Stimulated activated CD4-positive, alpha-beta T cell treated with anti-CD3 and anti-CD28 coated beads, Interleukin-12 subunit alpha, Interleukin-12 subunit beta, amount 100 ng/mL, for 48 hours (primary cell): ENCODE data around the gene HSF4.

Source experiments
- DNase-seq, 3 donors: peaks; one replicate each; pipeline ENCODE4 v3.0.0-alpha.2; 2020; ENCODE audit warnings: low read depth in 2 of 3, low spot score in 1 of 3

The HSF4 gene

DNA sequence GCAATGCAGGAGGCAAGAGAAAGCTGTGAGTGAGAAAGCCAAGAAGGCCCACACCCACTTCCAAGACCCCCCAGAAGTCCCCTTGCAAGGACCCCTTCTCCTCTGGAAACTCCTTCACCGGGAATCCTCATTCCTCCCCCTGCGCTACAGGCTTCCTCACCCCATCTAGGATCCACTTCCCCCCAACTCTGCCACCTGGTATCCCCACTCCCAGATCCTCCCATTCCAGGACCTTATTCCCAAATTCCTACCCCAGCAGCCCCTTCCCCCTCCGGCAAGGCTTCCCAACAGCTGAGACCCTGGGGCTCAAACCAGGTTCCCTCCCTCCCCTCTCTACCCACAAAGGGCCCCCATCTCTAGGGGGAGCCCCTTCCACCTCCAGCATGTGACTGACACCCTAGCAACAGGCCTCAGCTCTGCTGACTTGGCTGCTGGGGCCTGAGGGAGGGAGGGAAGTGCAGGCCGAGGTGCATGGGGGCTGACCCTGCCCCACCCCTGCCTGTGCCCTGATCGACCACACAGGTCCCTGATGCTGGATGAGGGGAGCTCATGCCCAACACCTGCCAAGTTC, 2.1 kb downstream of the HSF4 start:
- no peak for DNase-seq

DNA sequence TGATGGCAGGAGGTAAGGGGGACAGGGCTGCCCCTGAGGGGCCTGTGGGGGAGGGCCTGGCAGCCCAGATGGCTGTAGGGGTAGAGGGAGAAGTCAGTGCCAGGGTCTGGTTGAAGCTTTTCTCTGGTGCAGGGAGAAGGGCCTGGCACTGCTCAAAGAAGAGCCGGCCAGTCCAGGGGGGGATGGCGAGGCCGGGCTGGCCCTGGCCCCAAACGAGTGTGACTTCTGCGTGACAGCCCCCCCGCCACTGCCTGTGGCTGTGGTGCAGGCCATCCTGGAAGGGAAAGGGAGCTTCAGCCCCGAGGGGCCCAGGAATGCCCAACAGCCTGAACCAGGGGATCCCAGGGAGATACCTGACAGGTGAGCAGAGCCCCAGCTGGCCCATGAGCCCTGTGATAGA, 3.0 kb downstream of the HSF4 start:
- DNase-seq, result no peak

DNA sequence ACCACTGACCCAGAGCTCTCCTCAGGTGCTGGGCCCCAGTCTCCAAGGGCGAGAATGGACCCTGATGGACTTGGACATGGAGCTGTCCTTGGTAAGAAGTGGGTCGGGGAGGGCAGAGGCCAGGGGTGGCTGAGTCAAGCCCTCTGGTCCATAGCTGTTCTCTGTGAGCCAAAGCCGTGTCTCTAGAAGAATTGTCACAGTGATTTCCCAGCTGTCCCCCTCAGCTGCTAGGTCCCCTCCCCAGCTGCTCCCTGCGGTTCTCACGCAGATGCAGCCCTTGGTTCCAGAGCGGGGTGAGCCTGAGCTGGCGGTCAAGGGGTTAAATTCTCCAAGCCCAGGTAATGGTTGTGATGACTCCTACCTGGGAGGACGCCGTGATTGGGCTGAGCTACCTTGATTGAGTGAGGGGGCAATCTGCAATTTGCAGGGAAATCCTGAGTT, 4.5 kb downstream of the HSF4 start:
- no peak for DNase-seq

GRCh38 chr16:67169642-67170167, 5.2 kb downstream of the HSF4 start:
- DNase-seq, result no peak

DNA sequence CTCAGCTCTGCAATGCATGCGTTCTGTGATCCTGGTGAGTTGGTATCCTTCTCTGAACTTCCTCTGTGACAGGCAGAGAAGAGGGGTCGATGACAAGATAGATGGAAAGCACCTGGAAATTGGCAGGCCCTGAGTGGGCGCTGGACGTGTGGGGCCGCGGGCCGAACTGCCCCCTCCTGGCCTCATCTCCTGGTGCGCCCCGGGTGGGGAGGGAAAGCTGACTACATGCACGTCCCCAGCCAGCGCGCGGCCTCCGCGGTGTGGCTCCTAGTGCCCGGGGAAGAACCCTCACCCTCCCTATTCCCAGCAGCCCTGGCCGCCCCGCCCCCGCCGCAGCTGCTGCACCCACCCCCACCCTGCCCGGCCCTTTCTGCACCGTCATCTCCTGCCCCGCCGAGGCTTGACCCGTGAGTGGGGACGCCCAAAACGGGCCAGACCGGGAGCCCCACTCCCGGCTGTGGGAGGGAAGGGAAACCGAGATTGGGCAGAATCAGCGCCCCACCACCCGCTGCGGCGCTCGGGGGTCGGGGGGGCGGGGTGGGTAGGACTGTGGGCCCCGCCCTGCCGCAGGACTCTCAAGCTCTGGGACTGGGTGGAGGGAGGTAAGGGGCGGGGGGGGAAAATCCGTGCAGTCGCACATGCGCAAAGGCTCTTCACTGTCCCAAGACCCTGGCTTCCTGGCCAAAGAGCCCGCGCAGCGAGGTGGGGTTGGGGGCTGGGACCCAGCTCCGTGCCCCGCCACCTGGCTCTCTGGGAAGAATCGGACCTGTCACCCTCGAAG, 5.8 kb downstream of the HSF4 start, which contains the start of gene NOL3:
Gene NOL3 (plus strand): TSS at position 371 of the 781 bp plus-strand sequence.
- no peak for DNase-seq

GRCh38 chr16:67170949-67171649, 6.6 kb downstream of the HSF4 start:
- no peak for DNase-seq

GRCh38 chr16:67173323-67173722, 8.8 kb downstream of the HSF4 start:
- no peak for DNase-seq

GRCh38 chr16:67173808-67174705, 9.5 kb downstream of the HSF4 start:
- DNase-seq, result peak in 1 of 3 donors; percentile 55

GRCh38 chr16:67174706-67175231, 10.2 kb downstream of the HSF4 start:
- DNase-seq, result no peak

DNA sequence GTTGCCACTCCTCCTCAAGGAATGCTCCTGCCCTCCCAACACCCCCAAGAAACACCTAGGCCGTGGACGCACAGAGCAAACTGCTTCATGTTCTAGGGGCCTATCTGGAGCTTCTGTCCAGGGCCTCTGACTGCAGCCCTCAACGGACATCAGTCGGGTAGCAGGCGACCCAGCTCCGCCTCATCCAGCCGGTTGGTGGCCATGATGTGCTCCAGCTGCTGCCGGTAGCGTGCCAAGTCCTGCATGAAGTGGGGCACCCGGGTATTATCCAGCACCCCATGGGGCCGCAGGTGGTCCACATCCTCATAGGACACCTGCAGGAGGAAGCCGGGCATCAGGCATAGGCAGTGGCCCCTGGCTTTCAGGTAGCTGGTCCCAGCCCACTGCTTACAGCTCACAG, 12.1 kb downstream of the HSF4 start:
- DNase-seq, result no peak

DNA sequence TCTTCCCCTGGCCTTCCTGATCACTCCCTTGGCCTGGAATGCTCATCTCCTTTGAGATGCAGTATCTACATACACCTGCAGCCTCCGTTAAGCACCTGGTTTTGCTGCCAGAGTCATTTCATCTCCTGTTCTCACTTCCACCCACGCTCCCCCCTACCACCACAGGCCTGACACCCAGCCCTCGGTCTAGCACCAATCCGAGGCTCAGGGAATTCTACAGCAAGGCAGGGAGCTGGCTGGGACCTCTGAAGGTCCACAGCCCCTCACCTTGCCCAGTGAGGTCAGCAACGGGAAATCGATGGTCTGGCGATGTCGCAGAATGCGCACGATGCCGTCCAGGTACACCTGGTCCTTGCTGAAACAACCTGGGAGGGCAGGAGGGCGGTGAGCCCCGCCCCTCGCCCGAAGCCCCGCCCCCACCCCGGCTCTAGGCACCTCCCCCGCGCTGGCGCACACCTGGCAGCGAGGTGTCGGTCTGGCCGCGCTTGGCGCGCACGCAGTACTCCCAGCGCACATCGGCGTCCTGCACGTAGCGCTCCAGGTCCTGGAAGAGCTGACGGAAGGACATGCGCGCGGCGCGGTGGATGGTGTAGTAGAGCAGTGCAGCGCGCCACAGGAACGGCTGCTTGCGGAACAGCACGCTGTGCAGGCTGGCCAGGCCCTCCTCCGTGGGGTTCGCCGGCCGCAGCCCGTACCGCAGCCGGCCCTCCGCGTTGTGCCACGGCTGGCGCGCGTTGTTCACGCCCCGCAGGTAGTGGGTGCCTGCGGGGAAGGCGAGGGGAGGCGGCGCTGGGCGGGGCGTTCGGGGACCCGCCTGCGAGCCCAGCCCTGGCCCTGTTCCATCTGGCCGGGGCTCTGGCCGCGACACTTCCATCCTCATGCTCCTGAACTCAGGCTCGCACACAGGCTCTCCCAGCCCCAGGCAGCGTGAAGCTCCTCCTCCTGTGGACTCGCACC, 13.5 kb downstream of the HSF4 start:
- DNase-seq, result no peak

GRCh38 chr16:67179421-67180080, 15.0 kb downstream of the HSF4 start:
- no peak for DNase-seq

GRCh38 chr16:67180166-67180565, 15.6 kb downstream of the HSF4 start:
- DNase-seq, result no peak

- DNase-seq, result no peak
These were observed 16.8 kb downstream of the HSF4 start for GRCh38 chr16:67181346-67181745.

DNA sequence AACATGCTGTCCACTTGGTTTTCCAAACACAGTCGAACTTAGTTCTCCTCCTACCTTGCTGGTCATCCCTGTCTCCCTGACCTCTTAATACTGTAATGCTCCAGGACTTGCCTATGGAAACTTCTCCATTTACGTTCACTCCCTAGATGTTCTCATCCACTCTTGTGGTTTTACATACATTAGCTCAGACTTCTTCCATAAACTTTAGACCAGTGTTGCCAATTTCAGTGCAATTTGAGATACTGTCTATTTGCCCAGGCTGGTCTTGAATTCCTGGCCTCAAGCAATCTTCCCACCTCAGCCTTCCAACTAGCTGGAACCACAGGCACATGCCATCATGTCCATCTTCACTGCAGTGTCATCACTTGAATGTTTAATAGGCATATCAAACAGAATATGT, 17.7 kb downstream of the HSF4 start:
- no peak for DNase-seq

- no peak for DNase-seq
These were observed 18.7 kb downstream of the HSF4 start for GRCh38 chr16:67183284-67183626.

GRCh38 chr16:67183627-67184452, 19.3 kb downstream of the HSF4 start, which contains the start of gene MATCAP1:
Gene MATCAP1 (minus strand): TSS chr16:67183963. CDS start chr16:67180610, 3,353 bp downstream.
- DNase-seq, result peak; percentile 88 to 92 (median 91)

GRCh38 chr16:67184453-67184994, 20.0 kb downstream of the HSF4 start:
- no peak for DNase-seq
